Stimulated activated CD4-positive, alpha-beta T cell treated with anti-CD3 and anti-CD28 coated beads, Interleukin-2, amount 100 ng/mL, for 48 hours (primary cell): ENCODE measurements around the gene PUSL1.

Source experiments
- DNase-seq, 2 donors: peaks; one replicate each; pipeline ENCODE4 v3.0.0-alpha.2; 2020

The PUSL1 gene

DNA sequence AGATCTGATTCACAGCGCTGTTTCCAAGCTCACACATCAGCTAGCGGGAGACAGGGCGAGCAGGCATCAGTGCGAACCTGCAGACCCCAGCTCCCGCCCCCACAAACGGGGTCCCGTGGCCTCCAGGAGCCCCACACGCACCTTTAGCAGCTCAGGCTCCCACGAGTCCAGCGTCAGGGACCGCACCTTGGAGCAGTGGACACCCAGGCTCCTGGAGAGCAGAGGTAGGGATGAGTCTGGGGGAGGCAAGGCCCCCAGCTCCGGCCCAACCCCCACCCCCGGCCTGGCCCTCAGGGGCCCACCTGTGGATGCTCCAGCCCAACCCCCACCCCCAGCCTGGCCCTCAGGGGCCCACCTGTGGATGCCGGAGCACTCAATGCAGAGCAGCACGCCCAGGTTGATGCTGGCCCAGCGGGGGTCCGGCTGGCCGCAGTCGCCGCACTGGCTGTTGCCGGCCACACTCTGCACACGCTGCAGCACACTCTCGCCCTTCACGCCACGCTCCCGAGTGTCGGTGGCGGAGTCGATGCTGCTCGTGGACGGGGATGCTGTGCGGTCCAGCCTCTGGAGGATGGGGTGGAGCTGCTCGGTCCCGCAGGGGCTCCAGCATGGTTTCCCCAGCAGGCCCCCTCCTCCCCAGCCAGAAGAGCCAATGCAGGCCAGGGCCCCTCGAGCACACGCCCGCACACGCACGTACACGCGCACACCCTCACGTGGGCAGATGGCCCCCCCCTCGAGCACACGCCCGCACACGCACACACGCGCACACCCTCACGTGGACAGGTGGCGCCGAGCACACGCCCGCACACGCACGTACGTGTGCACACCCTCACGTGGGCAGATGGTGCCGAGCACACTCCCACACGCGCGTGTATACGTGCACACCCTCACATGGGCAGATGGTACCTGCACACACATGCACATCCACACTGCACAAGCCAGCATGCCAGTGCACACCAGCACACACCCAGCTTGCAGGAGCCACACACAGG lies 12.0 kb upstream of the PUSL1 start:
- DNase-seq = no peak

DNA sequence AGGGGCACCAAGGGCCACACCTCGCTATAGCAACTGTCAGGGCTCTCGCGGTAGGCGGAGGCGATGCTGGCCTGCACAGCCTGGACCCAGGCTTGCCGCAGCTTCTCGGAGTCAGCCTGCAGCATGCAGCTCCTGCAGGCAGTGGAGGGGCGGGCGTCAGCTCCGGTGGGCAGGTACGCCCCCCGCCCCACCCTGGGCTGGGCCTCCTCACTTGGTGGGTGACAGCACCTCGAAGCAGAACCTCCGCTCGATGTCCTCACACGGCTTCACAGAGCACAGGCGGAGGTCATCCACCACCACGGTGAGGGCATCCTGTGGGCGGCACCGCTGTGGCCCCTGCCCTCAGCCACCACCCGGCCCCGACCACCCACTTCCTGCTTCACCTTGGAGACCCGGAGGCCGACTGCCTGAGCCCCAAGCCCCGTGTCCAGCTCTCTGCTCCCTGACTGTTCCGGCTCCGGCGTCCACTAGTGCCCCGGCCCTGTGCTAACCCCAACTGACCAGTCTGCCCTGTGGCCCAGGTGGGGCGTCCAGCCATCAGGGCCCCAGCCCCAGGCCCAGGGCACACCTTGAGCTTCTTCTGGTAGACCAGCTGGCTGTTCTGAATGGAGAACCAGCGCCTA lies 10.5 kb upstream of the PUSL1 start:
- no peak for DNase-seq

DNA sequence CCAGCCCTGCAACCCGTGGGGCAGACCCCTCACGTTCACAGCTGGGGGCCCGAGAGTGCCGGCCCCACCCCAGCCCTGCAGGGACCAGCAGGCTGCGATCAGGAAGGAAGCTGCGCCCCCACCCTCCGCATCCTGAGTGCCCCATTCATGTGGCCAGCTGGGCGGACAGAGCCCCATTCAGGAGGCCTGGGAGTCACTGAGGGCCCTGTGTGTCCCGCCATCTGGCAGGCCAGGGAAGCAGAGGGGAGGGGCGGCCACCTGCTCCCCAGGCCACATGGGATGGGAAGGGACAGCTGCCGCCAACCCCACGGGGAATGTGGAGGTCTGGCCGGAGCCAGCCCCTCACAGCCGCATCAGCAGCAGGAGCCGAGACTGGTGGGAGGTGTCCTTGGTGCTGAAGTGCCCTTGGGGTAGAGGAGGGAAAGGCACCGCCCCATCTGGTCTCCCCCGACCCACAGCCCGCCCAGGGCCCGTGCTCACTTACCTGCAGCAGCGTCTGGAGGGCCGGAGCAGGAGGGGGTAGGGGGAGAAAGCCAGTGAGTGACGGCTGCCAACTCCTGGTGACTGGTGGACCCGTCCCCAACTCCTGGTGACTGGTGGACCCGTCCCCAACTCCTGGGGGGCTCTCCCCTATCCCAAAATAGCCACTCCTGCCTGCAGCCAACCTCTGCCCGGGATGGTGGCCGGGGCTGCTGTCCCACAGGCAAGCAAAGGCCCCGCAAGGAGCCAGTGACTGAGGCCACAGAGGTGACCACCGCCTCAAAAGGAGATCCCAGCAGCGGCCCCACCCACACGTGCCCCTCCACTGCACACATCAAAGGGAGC lies 9.3 kb upstream of the PUSL1 start:
- no peak for DNase-seq

DNA sequence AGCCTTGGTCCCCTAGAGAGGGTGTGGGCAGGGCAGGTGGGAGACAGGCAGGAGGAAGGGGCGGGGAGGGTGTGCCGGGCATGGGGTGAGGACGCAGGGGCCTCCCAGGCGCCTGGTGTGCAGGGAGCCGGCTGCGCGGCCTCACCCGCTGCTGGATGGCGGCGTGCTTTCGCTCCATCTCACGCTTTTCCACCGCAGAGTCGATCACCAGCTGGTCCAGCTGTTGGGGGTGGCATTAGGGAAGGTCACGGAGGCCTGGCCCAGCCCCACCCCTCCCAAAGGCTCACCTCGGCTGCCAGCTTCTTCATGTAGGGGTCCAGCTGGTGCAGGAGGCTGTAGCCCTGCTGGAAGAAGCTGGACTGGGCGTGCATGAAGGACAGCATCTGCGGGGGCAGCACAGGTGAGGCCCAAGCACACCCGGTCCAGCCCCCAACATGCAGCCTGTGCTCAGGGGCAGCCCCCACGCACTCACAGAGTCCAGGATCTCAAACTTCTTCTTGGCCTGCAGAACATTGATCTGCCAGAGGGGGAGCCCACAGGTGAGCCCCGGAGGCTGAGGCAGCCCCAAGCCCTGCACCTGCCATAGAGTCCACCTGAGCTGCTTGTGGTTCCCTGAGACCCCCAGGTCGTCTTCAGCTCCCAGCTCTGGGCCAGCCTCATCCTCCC lies 8.6 kb upstream of the PUSL1 start:
- no peak for DNase-seq

- no peak for DNase-seq
Measured at GRCh38 chr1:1300352-1300739, 8.1 kb upstream of the PUSL1 start.

DNA sequence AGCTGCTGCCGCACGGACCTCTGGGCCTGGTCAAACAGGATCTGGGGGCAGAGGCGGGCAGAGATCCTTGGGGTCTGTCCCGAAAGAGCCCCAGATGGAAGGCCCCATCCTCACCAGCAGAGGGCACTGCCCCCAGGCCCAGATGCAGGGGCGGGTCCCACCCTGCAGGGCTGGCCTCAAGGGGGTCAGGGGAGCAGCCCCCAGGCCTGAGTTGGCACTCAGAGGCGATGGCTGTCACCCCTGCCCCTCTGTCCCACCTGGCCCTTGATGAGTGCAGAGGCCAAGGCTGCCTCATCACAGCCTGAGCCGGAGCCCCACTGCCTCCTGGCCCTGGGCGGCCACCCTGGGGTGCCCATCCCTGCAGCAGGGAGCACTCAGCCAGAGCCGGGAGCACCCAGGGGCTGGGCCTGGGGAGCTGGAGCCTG lies 6.4 kb upstream of the PUSL1 start:
- DNase-seq = no peak

GRCh38 chr1:1302951-1303509 lies 5.4 kb upstream of the PUSL1 start:
- DNase-seq = no peak

DNA sequence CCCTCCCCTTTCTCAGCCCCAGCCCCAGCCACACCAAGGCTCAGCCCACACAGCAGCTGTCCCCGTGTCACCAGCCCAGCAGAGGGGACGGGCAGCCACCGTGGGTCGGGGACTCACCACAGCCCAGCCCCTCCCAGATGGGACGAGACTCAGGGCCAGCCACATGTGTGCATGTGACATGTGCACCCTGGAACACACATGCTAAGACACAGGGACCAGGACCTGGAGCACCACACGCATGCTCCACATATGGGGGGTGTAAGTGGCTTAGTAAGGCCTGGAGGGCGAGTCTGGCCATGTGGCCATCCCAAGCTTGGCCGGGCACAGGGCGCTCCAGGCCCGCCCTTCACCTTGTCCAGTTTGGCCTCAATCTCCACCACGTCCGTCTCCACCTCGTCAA lies 4.7 kb upstream of the PUSL1 start:
- DNase-seq = no peak

DNA sequence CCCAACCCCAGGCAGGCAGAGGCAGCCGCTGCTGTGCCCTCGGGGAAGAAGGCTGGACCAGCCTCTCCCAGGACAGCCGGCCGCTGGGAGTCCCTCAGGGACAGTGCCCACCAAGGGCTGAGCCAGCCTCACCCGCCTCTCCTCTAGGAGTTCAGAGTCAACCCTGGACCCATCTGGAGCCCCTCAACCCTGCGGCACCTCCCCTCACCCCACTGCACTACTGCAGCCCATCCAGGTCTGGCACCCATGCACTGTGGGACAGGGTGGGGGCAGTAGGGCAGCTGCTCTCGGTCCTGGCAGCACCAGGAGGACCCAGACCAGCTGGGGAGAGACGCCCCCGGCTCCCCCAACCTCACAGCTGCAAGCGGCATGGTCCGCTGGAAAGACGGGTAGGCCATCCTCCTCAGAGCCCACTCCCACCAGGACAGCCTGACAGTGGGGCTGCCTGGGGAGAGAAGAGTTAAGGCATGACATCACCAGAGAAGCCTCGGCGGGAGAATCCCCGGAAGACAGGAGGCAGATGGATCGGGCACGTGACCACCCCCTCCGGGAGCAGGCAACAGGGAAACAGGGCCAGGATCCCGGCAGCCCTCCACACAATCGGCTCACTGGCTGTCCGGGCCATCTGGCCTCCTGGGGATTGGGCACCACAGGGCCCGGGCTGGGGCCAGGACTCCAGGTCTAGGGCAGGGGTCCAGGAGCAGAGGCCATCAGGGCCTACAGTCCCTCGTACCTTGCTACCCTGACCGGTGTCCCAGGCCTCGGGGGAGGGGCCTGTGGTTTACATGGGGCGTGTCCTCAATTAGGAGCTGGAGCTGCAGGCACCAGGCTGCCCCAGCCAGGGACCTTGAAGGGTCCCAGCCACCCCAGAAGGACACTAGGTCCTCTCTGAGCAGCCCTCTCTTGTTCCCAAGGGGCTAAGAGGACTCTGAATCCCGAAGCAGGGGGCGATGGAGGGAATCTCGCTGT lies 3.8 kb upstream of the PUSL1 start:
- DNase-seq = no peak

DNA sequence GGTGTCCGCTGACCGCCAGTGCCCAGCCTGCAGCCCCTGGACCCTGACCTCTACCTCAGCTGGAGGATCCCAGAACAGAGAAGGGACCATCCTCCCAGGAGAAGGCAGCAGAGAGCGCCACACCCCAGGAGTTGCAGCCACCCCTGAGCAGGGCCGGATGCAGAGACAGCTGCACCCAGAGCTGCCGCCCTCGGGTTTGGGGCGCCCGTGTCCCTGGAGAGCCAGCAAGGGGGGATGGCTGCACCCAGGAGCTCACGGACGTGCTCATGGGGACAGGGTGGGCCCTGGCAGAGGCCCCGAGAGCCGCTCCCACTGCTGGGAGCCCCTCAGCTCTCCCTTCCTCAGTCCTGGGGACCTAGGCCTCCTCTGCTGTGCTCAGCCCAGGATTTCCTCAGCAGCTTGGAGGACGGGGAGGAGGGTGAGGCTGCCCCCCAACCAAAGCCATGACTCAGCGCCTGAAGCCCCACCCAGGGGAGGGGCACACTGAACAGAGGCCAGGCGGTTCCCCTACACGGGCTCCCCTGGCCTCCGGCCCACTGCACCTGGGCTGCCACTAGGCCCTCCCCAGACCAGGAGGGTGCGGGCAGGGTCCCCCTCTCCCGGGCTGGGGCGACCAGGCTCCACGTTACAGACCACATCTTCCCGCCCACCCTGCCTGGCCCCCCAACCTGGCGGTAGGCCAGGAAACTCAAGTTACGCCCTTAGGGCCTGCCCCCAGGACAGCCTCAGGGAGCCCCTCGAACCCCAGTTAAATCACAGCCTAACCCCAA lies 2.9 kb upstream of the PUSL1 start:
- DNase-seq = no peak

DNA sequence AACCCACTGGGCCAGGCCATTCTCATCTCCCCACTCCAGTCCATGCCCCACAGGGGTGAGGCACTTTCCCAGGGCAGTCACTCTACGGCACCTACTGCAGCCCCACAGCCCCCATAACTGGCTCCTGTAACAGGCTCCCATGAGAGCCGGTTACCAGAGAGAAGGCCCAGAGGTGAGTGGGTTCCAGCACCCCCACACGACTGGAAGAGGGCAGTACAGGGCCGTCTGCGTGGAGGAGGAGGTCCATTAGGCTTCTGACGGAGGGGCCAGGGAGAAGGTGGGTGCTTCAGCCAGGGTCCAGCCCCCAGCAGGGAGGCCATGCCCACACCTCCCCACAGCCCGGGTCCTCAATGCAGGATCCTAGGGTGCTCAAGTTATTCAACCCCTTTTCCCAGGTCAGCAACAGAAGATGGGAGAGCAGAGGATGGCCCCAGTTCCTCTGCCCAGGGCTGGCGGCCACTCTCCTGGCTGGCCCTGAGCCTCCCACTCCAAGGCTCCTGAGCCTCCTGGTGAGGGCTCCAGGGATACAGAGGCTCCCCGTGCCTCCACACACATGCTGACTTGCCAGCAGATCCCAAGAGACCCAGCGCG lies 2.2 kb upstream of the PUSL1 start:
- DNase-seq = no peak

DNA sequence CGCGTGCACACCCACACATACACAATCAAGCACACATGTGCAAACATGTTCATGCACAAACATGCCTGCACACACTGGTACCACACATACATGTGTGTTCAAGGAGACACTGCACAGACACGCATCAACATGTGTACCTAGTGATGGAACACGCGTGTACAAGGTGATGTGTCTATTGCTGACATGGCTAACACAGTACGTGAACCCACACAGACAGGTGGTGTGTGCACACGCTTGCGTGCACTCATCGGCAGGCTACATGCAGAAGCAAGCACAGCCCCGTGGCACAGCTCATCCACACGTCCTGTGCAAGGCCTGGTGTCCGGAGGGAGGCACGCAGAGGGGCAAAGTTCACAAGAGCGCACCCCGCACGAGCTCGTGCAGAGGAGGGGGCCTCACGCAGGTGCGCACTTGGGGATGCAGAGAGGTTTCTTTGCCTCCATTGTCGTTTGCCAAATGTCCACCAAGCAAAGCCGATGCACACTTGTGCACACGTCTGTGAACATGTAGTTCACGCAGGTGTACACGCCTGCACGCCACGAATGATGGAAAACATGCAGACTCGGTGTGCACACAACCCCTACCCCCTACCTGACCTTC lies 1.6 kb upstream of the PUSL1 start:
- DNase-seq = no peak

DNA sequence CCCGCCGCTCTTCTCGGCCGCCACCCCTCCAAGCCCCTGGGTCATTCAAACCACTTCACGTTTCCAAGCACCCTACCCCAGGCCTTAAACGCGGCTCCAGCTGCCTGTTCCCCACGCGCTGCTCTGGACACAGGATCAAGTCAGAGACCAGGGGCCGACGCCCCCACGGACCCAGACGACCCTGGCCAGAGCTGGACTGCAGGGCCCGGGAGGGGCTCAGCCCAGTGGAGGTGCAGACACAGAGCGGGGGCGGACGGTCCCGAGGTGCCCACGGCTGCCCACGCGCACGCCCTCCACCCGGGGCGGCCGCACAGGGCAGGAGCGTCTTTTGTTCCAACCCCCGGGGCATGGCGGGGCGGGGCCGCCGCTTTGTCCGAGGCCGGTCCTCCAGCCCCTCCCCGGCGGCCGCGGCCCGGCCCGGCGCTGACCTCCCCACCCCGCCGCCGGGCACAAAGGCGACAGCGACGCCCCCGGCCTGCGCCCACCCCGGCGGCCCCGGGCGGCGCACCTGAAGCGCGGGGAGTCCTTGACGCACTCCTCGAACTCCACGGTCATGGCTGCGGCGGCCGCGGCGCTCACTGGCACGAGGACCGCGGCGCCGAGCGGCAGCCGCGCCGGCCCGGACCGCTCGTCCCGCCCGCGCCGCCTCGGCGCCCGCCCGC lies 1.0 kb upstream of the PUSL1 start:
- no peak for DNase-seq

DNA sequence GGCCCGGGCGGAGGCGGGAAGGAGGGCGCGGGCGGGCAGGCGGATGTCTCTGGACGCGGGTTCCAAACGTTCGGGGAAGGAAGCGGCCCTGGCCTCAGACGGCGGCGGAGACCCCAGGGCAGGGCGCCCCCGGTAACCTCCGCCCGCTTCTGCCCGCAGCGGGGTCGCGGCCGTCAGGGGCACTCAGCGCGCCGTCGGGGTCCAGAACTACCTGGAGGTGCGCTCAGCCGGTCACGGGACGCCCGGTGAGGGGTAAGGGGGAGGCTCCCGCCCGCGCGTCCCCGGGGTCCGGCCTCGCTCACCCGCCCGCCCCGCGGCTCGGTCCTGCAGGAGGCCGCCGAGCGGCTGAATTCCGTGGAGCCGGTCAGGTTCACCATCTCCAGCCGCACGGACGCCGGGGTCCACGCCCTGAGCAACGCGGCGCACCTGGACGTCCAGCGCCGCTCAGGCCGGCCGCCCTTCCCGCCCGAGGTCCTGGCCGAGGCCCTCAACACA lies 406 bp downstream of the PUSL1 start:
- no peak for DNase-seq

DNA sequence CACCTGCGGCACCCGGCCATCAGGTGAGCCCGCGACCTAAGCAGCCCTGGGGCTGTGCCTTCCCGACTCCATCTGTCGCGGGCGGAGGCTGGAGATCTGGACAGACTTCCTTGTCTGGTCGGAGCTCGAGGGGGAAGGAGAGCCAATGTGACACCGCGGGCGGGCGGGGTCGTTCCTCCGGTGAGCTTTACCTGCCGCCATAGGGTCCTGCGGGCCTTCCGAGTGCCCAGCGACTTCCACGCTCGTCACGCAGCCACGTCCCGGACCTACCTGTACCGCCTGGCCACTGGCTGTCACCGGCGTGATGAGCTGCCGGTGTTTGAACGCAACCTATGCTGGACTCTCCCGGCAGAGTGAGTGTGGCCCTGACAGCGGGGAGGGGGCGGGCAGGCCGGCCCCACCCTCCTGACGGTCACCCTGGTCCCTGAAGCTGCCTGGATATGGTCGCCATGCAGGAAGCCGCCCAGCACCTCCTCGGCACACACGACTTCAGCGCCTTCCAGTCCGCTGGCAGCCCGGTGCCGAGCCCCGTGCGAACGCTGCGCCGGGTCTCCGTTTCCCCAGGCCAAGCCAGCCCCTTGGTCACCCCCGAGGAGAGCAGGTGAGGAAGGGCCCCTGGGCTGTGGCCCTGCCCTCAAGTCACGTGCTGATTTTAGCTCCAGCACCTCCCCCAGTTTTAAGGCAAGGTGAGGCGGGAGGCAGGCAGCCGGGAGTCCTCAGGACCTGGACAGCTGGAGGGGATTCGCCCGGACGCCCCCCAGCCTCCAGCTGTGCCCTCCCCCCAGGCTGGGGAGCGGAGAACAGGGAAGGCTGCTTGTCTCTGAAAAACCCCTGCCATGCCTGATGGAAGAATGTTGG lies 1.1 kb downstream of the PUSL1 start:
- DNase-seq = no peak

DNA sequence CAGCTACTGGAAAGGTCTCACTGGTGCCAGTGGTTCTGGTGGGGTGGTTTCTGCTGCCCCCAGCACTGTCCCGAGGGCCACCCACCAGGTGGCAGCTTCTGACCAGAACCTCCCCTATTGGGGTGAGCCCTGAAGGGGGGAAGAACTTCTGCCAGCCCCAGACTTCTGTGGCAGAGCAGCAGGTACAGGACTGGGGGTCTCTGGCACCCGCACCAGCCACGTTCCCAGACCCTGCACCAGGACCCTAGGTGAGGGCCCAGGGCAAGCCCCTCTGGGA lies 1.6 kb downstream of the PUSL1 start:
- no peak for DNase-seq

GRCh38 chr1:1310476-1311053 lies 2.2 kb downstream of the PUSL1 start:
- no peak for DNase-seq
